ENCODE measurements around the gene IL11. TPM values are rescaled to one million over a fixed set of nuclear protein-coding genes. Genes with fewer than 3 reads are reported as not detected.

Gene IL11
- total and polyA plus RNA-seq, 8 donors: 1.0 to 17.4 (median 1.3) TPM; not detected in 3

GRCh38 chr19:55314396-55314795, 55.9 kb downstream of the IL11 start:
- Histone ChIP-seq H3K9me3 (no peaks in the 10 kb centered on the region), H3K4me3 (no peak overlapping the region), H3K27me3 (peaks cover 0 to under 1% (median 0%) of the 10 kb centered on the region in 3 donors), H3K4me1 (no peaks in the 10 kb centered on the region), H3K27ac (no peak overlapping the region), H3K36me3 (peaks cover 0 to 11% (median 3%) of the 10 kb centered on the region in 4 donors)
- no peak for DNase-seq
- TF ChIP-seq EP300 (IDR thresholded peaks at IDR 0.05): no peak
- TF ChIP-seq POLR2AphosphoS5 (IDR thresholded peaks at IDR 0.05): no peak
- TF ChIP-seq CTCF (IDR thresholded peaks at IDR 0.05): no peak
- TF ChIP-seq POLR2A (IDR thresholded peaks at IDR 0.05): no peak
- WGBS, 5 donors: 80 to 89% (median 87%) methylated on average over 7 to 8 of the region's 8 CpGs
- intact Hi-C loops (cut with DNase I; ENCODE audit: low total_unique reads): no loop called here

Other genes starting within 250 kb of the IL11 start
- 1 to 10 TPM in 1 of 5 donors, not detected in 4; 1.1 TPM for gene TNNT1, start 221.3 kb downstream of the IL11 start, total RNA-seq
- gene TNNT1, start 221.3 kb downstream of the IL11 start, polyA plus RNA-seq: 10 to 100 TPM in 1 of 3 donors, 1 to 10 TPM in 1, under 1 TPM in 1; 0.87 to 19.6 (median 6.7) TPM
- gene TNNI3, start 212.7 kb downstream of the IL11 start, total RNA-seq: not detected
- 10 to 100 TPM in 1 of 3 donors, 1 to 10 TPM in 2; 4.2 to 14.1 (median 7.8) TPM for gene TNNI3, start 212.7 kb downstream of the IL11 start, polyA plus RNA-seq
- gene DNAAF3, start 203.8 kb downstream of the IL11 start, total RNA-seq: 1 to 10 TPM in 1 of 5 donors, not detected in 4; 1.9 TPM
- gene DNAAF3, start 203.8 kb downstream of the IL11 start, polyA plus RNA-seq: under 1 TPM in 2 of 3 donors, not detected in 1; 0.68 to 0.75 TPM
- gene SYT5, start 190.2 kb downstream of the IL11 start, total RNA-seq: 1 to 10 TPM in 1 of 5 donors, not detected in 4; 1.8 TPM
- 1 to 10 TPM in 2 of 3 donors, under 1 TPM in 1; 0.20 to 2.8 (median 1.7) TPM for gene SYT5, start 190.2 kb downstream of the IL11 start, polyA plus RNA-seq
- 10 to 100 TPM; 34.9 to 83.9 (median 52.5) TPM for gene PTPRH, start 161.0 kb downstream of the IL11 start, total RNA-seq
- gene PTPRH, start 161.0 kb downstream of the IL11 start, polyA plus RNA-seq: 10 to 100 TPM in 2 of 3 donors, 1 to 10 TPM in 1; 5.3 to 22.5 (median 17.3) TPM
- 10 to 100 TPM in 2 of 5 donors, 1 to 10 TPM in 2, under 1 TPM in 1; 0.29 to 47.8 (median 4.9) TPM for gene TMEM86B, start 141.7 kb downstream of the IL11 start, total RNA-seq
- gene TMEM86B, start 141.7 kb downstream of the IL11 start, polyA plus RNA-seq: 10 to 100 TPM in 2 of 3 donors, 1 to 10 TPM in 1; 9.1 to 12.4 (median 10.4) TPM
- 100 to 1,000 TPM in 1 of 5 donors, 10 to 100 TPM in 4; 36.9 to 112 (median 79.9) TPM for gene PPP6R1, start 111.4 kb downstream of the IL11 start, total RNA-seq
- gene PPP6R1, start 111.4 kb downstream of the IL11 start, polyA plus RNA-seq: 10 to 100 TPM; 19.5 to 33.6 (median 24.4) TPM
- 10 to 100 TPM in 3 of 5 donors, 1 to 10 TPM in 2; 5.3 to 69.2 (median 14.9) TPM for gene HSPBP1, start 90.4 kb downstream of the IL11 start, total RNA-seq
- 10 to 100 TPM; 27.5 to 40.2 (median 32.6) TPM for gene HSPBP1, start 90.4 kb downstream of the IL11 start, polyA plus RNA-seq
- gene BRSK1, start 86.5 kb downstream of the IL11 start, total RNA-seq: 10 to 100 TPM in 2 of 5 donors, 1 to 10 TPM in 1, not detected in 2; 5.7 to 67.7 (median 45.1) TPM
- 1 to 10 TPM; 1.5 to 5.0 (median 2.4) TPM for gene BRSK1, start 86.5 kb downstream of the IL11 start, polyA plus RNA-seq
- gene TMEM150B, start 45.1 kb downstream of the IL11 start, total RNA-seq: 10 to 100 TPM in 1 of 5 donors, 1 to 10 TPM in 2, not detected in 2; 1.3 to 15.8 (median 3.3) TPM
- gene TMEM150B, start 45.1 kb downstream of the IL11 start, polyA plus RNA-seq: under 1 TPM; 0.18 to 0.92 (median 0.87) TPM
- gene KMT5C, start 30.6 kb downstream of the IL11 start, total RNA-seq: 100 to 1,000 TPM in 2 of 5 donors, 10 to 100 TPM in 2, 1 to 10 TPM in 1; 4.1 to 122 (median 27.7) TPM
- gene KMT5C, start 30.6 kb downstream of the IL11 start, polyA plus RNA-seq: 1 to 10 TPM; 2.7 to 7.4 (median 5.5) TPM
- gene COX6B2, start 15.7 kb downstream of the IL11 start, total RNA-seq: 10 to 100 TPM in 1 of 5 donors, not detected in 4; 18.2 TPM
- under 1 TPM in 2 of 3 donors, not detected in 1; 0.19 to 0.93 TPM for gene COX6B2, start 15.7 kb downstream of the IL11 start, polyA plus RNA-seq
- gene GARIN5B, start 7.2 kb downstream of the IL11 start, total RNA-seq: not detected
- gene GARIN5B, start 7.2 kb downstream of the IL11 start, polyA plus RNA-seq: not detected
- not detected for gene TMEM190, start 6.4 kb upstream of the IL11 start, total RNA-seq
- gene TMEM190, start 6.4 kb upstream of the IL11 start, polyA plus RNA-seq: 1 to 10 TPM in 1 of 3 donors, under 1 TPM in 1, not detected in 1; 0.68 to 1.3 TPM
- 100 to 1,000 TPM in 1 of 5 donors, 10 to 100 TPM in 1, 1 to 10 TPM in 1, not detected in 2; 5.4 to 504 (median 36.1) TPM for gene TMEM238, start 13.8 kb upstream of the IL11 start, total RNA-seq
- gene TMEM238, start 13.8 kb upstream of the IL11 start, polyA plus RNA-seq: under 1 TPM in 2 of 3 donors, not detected in 1; 0.75 to 0.83 TPM
- 100 to 1,000 TPM in 4 of 5 donors, 10 to 100 TPM in 1; 47.5 to 854 (median 193) TPM for gene RPL28, start 15.5 kb upstream of the IL11 start, total RNA-seq
- 1,000 to 10,000 TPM; 2,029 to 2,388 (median 2,037) TPM for gene RPL28, start 15.5 kb upstream of the IL11 start, polyA plus RNA-seq
- 10 to 100 TPM in 3 of 5 donors, 1 to 10 TPM in 2; 8.0 to 43.3 (median 20.2) TPM for gene UBE2S, start 37.3 kb upstream of the IL11 start, total RNA-seq
- 10 to 100 TPM; 11.6 to 13.1 (median 13.1) TPM for gene UBE2S, start 37.3 kb upstream of the IL11 start, polyA plus RNA-seq
- not detected for gene SHISA7, start 72.8 kb upstream of the IL11 start, total RNA-seq
- not detected for gene SHISA7, start 72.8 kb upstream of the IL11 start, polyA plus RNA-seq
- gene ISOC2, start 91.2 kb upstream of the IL11 start, total RNA-seq: 100 to 1,000 TPM in 1 of 5 donors, 10 to 100 TPM in 4; 19.8 to 348 (median 63.6) TPM
- 10 to 100 TPM; 76.7 to 80.5 (median 79.6) TPM for gene ISOC2, start 91.2 kb upstream of the IL11 start, polyA plus RNA-seq
- gene C19orf85, start 94.3 kb upstream of the IL11 start, total RNA-seq: not detected
- gene C19orf85, start 94.3 kb upstream of the IL11 start, polyA plus RNA-seq: under 1 TPM in 1 of 3 donors, not detected in 2; 0.23 TPM
- gene ZNF628, start 106.2 kb upstream of the IL11 start, total RNA-seq: 10 to 100 TPM in 1 of 5 donors, 1 to 10 TPM in 3, under 1 TPM in 1; 0.58 to 16.1 (median 5.7) TPM
- gene ZNF628, start 106.2 kb upstream of the IL11 start, polyA plus RNA-seq: 1 to 10 TPM; 2.0 to 7.2 (median 4.3) TPM
- 1 to 10 TPM in 2 of 5 donors, not detected in 3; 4.3 to 6.4 TPM for gene NAT14, start 114.7 kb upstream of the IL11 start, total RNA-seq
- gene NAT14, start 114.7 kb upstream of the IL11 start, polyA plus RNA-seq: 10 to 100 TPM in 2 of 3 donors, 1 to 10 TPM in 1; 8.7 to 22.1 (median 14.4) TPM
- gene SSC5D, start 118.0 kb upstream of the IL11 start, total RNA-seq: 10 to 100 TPM in 2 of 5 donors, 1 to 10 TPM in 2, not detected in 1; 2.2 to 15.1 (median 9.8) TPM
- gene SSC5D, start 118.0 kb upstream of the IL11 start, polyA plus RNA-seq: under 1 TPM; 0.46 to 0.87 (median 0.80) TPM
- gene SBK2, start 166.7 kb upstream of the IL11 start, total RNA-seq: not detected
- not detected for gene SBK2, start 166.7 kb upstream of the IL11 start, polyA plus RNA-seq
- gene SBK3, start 175.1 kb upstream of the IL11 start, total RNA-seq: 1 to 10 TPM in 2 of 5 donors, under 1 TPM in 1, not detected in 2; 0.37 to 6.2 (median 2.0) TPM
- gene SBK3, start 175.1 kb upstream of the IL11 start, polyA plus RNA-seq: under 1 TPM in 2 of 3 donors, not detected in 1; 0.20 to 0.56 TPM
- 10 to 100 TPM in 1 of 5 donors, 1 to 10 TPM in 4; 3.1 to 12.1 (median 5.1) TPM for gene ZNF579, start 210.4 kb upstream of the IL11 start, total RNA-seq
- 10 to 100 TPM; 10.8 to 13.0 (median 11.0) TPM for gene ZNF579, start 210.4 kb upstream of the IL11 start, polyA plus RNA-seq
- gene FIZ1, start 229.1 kb upstream of the IL11 start, total RNA-seq: 10 to 100 TPM in 1 of 5 donors, 1 to 10 TPM in 3, not detected in 1; 4.0 to 16.8 (median 6.7) TPM
- 10 to 100 TPM in 1 of 3 donors, 1 to 10 TPM in 2; 8.7 to 10.8 (median 9.4) TPM for gene FIZ1, start 229.1 kb upstream of the IL11 start, polyA plus RNA-seq
- 10 to 100 TPM in 3 of 5 donors, 1 to 10 TPM in 2; 2.9 to 54.3 (median 17.4) TPM for gene ZNF524, start 229.8 kb upstream of the IL11 start, total RNA-seq
- gene ZNF524, start 229.8 kb upstream of the IL11 start, polyA plus RNA-seq: 10 to 100 TPM; 61.3 to 70.7 (median 68.9) TPM
- gene ZNF865, start 235.2 kb upstream of the IL11 start, total RNA-seq: 10 to 100 TPM in 3 of 5 donors, 1 to 10 TPM in 2; 1.3 to 60.5 (median 11.6) TPM
- 1 to 10 TPM; 5.3 to 6.3 (median 6.1) TPM for gene ZNF865, start 235.2 kb upstream of the IL11 start, polyA plus RNA-seq

Data from stomach (tissue), 9 donors.